Mesothelial cell of epicardium (in vitro differentiated cells): ENCODE measurements around the gene TSSK2. TPM values are rescaled to one million over a fixed set of nuclear protein-coding genes. Genes with fewer than 3 reads are reported as not detected.

Source experiments
- DNase-seq, 2 experiments: peaks; one replicate each; pipeline ENCODE4 v3.0.0; 2021; ENCODE audit warnings: low spot score in 2 of 2; ENCODE audit not compliant: unreplicated experiment in 2 of 2
- H3K27ac Mint-ChIP-seq: 2 replicates; pipeline ENCODE4 v1.8.0; 2021; ENCODE audit warnings: mixed read lengths
- H3K27me3 Mint-ChIP-seq: 2 replicates; pipeline ENCODE4 v1.8.0; 2021; ENCODE audit warnings: low read depth, mixed read lengths
- H3K36me3 Mint-ChIP-seq: 2 replicates; pipeline ENCODE4 v1.8.0; 2021; ENCODE audit warnings: mixed read lengths
- H3K4me1 Mint-ChIP-seq: 2 replicates; pipeline ENCODE4 v1.8.0; 2021; ENCODE audit warnings: mixed read lengths
- H3K4me3 Mint-ChIP-seq: 2 replicates; pipeline ENCODE4 v1.8.0; 2021; ENCODE audit warnings: mild to moderate bottlenecking, moderate library complexity, mixed read lengths
- H3K9me3 Mint-ChIP-seq: 2 replicates; pipeline ENCODE4 v1.8.0; 2021; ENCODE audit warnings: mixed read lengths
- total RNA-seq: library from RNA; stranded (reverse); gene quantifications from 3 replicates; pipeline ENCODE4 v1.2.1, GENCODE V29; 2021
- TF ChIP-seq, protein P1 (sequence below): fragments of 200-600 bp; sonication (generic); IDR thresholded peaks from one replicate; pipeline ENCODE4 v1.5.0; 2021; ENCODE audit warnings: antibody characterized with exemption; ENCODE audit not compliant: unreplicated experiment

Gene TSSK2
- total RNA-seq, 1 donor from 2014 or later, result not detected

DNA sequence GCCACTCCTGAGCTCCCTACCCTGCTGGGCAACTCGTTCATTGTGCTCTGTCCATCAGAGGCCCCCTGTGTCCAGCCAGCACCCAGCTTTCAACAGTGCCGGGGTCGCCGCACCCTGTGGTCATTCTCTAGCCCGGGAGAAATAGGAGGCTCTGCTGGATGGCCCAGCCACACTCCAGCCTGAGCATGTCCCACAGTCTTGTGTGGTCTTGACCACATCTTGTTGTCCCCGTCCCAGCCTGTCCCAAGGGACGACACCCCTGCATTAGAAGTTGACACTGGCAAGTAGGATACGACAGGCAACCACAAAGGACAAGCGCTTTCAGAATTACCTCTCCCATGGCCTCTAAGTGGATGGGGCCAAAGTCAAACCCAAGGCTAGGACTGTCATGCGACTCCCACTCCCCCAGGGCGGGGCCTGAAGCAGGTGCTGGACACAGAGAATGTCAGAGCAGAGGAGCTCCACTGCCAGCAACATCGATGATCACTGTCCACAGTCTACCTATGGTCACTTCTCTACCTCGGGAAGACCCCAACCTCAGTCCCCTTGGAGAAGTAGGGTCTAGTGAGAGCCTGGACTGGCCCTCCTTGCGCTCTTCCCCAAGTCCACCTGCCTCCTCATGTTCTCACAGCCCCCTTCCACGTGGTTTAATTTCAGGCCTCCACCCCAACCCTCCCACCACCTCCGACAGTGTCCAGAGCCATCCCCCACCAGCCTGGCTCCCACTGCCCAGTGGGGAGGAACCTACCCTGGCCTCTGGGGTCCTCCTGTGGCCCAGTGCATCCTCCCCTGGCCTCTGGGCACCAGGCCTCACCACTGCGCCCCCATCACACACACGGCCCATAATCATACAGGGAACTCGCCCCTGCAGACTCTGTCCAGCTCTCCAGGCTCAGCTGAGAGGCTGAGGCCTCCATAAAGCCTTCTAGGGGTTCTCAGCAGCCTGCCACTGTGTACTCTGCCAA, 4.5 kb upstream of the TSSK2 start:
- Mint-ChIP-seq H3K27ac (no peak overlapping the region), H3K27me3 (no peaks in the 10 kb centered on the region), H3K9me3 (no peaks in the 10 kb centered on the region)

DNA sequence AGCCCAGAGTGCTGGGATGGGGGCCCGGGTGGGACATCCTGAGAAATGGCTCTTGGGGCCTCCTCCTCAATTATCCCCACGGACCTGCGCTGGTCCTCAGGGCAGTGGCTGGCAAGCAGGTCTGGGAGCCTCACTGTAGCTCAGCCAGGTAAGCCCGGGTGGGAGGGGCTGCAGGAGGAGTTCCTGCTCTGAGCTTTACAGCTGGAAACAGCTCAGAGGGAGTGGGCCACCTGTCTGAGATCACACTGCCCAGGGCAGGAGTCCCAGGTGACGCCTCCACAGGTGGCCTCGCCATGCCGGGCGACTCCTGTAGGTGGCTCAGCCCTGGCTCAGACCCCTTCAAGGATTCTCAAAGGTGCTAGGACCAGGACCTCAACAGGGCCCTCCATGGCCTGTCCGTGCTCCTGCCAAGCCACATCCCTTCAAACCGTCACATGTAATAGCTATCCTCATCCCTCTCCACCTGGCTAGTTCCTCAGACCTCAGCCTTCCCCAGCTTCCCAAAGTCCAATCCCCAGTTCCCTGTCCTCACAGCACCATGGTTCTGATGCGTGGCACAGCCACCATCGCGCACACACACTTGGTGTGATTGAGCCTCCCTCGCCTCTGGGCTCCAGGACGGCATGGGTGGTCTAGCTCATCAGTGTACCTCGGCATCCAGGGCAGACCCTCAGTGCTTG, 3.6 kb upstream of the TSSK2 start:
- Mint-ChIP-seq H3K4me1 (peaks cover 6% of the 10 kb centered on the region), H3K27ac (no peak overlapping the region), H3K9me3 (no peaks in the 10 kb centered on the region), H3K36me3 (peaks cover 13% of the 10 kb centered on the region), H3K4me3 (no peak overlapping the region), H3K27me3 (no peaks in the 10 kb centered on the region)
- TF ChIP-seq, protein P1, sequence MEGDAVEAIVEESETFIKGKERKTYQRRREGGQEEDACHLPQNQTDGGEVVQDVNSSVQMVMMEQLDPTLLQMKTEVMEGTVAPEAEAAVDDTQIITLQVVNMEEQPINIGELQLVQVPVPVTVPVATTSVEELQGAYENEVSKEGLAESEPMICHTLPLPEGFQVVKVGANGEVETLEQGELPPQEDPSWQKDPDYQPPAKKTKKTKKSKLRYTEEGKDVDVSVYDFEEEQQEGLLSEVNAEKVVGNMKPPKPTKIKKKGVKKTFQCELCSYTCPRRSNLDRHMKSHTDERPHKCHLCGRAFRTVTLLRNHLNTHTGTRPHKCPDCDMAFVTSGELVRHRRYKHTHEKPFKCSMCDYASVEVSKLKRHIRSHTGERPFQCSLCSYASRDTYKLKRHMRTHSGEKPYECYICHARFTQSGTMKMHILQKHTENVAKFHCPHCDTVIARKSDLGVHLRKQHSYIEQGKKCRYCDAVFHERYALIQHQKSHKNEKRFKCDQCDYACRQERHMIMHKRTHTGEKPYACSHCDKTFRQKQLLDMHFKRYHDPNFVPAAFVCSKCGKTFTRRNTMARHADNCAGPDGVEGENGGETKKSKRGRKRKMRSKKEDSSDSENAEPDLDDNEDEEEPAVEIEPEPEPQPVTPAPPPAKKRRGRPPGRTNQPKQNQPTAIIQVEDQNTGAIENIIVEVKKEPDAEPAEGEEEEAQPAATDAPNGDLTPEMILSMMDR, result no peak
- no peak for DNase-seq

More for the DNA sequence above, 4.5 kb upstream of the TSSK2 start:
- peaks cover 6% of the 10 kb centered on the region for H3K4me1 Mint-ChIP-seq
- peaks cover 6% of the 10 kb centered on the region for H3K36me3 Mint-ChIP-seq
- DNase-seq, result no peak
- TF ChIP-seq, protein P1, result no peak
- no peak overlapping the region for H3K4me3 Mint-ChIP-seq

DNA sequence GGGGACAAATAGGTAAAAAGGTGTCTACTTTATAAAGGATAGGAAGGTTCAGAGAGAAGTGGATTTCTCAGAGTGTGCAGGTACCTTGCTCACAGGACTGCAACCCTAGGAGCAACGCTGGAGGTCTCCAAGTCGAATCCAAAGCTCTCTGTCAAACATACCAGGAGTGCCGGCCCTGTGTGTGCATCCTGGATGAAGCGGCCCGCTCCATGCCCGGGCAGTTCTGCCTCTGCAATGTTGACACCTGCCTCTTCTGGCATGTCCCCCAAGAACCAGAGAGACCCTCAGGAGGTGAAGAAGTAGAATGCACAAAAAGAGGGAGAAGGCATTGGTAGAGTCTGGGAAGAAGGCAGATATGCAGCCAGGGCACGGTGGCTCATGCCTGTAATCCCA, 3.1 kb upstream of the TSSK2 start:
- H3K4me1 Mint-ChIP-seq, result peaks cover 2% of the 10 kb centered on the region
- TF ChIP-seq, protein P1, result no peak
- H3K36me3 Mint-ChIP-seq, result peaks cover 18% of the 10 kb centered on the region
- H3K27ac Mint-ChIP-seq, result no peak overlapping the region
- no peaks in the 10 kb centered on the region for H3K27me3 Mint-ChIP-seq
- DNase-seq, result no peak
- no peaks in the 10 kb centered on the region for H3K9me3 Mint-ChIP-seq
- H3K4me3 Mint-ChIP-seq, result no peak overlapping the region

DNA sequence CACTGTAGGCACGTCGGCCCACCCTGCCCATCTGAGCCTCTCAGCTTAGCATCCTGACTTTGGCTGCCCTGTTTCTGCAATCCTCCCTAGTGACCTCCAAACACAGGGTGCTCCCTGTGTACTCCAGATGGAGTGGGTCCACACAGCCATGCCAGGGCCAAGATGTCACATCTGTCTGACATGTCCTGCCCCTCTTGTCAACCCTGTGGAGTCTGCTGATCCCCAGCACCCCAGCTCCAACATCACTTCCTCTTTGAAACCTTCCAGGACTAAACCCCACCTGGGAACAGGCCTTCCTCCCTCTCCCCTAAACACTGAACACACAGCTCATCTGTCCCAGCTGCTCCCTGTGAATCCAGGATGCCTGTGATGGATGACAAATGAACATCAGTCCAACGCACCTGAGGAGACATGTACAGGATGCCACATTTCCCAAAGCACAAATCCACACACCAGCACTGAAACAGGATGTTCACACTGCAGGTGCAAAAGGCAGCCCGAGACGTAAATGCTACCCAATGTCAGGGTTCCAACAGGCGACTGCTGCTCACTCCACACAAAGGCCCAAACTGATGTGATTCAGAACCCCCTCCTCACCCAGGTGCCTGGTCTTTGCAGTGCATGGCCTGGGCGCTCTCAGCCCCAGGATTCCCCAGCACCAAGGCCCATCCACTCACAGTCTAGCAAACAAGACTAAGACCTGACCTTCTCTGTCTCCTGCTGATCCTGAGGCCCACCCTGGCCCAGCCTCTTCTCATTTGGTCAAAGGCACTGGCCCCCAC, 2.0 kb upstream of the TSSK2 start:
- H3K27ac Mint-ChIP-seq, result no peak overlapping the region
- TF ChIP-seq, protein P1, result no peak
- H3K36me3 Mint-ChIP-seq, result peaks cover 19% of the 10 kb centered on the region
- H3K9me3 Mint-ChIP-seq, result no peaks in the 10 kb centered on the region
- H3K4me1 Mint-ChIP-seq, result no peaks in the 10 kb centered on the region
- DNase-seq, result no peak
- no peak overlapping the region for H3K4me3 Mint-ChIP-seq
- H3K27me3 Mint-ChIP-seq, result no peaks in the 10 kb centered on the region

DNA sequence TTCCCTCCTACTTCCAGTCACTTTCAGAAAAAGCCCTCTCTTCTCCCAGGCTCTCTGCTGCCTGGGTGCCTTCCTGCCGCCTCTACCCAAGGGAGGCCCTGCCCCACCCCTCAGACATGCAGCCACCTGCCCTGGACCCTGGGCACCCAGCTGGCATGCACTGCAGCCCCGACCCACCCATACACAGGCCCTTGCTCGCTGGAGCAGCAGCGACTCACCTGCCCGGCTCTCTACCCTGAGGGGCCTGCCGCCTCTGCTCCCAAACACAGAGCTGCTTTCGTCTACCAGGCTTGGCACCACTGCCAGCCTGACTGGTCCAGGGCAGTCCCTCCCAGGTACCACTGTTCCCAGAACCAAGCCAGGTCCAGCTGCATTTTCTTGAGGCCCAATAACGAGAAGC, 1.2 kb upstream of the TSSK2 start:
- Mint-ChIP-seq H3K4me1 (no peaks in the 10 kb centered on the region), H3K4me3 (no peak overlapping the region), H3K27ac (no peak overlapping the region), H3K36me3 (peaks cover 22% of the 10 kb centered on the region), H3K27me3 (no peaks in the 10 kb centered on the region), H3K9me3 (no peaks in the 10 kb centered on the region)
- no peak for DNase-seq
- TF ChIP-seq, protein P1, result no peak
